GM12801 (cell line): ENCODE measurements around the gene UCMA.

ENCODE experiments used
- CTCF ChIP-seq: IDR thresholded peaks from one replicate; pipeline ENCODE4 v1.5.1; 2011; ENCODE audit warnings: control low read depth; ENCODE audit not compliant: insufficient read length; ENCODE audit errors: extremely low read depth

The UCMA gene

DNA sequence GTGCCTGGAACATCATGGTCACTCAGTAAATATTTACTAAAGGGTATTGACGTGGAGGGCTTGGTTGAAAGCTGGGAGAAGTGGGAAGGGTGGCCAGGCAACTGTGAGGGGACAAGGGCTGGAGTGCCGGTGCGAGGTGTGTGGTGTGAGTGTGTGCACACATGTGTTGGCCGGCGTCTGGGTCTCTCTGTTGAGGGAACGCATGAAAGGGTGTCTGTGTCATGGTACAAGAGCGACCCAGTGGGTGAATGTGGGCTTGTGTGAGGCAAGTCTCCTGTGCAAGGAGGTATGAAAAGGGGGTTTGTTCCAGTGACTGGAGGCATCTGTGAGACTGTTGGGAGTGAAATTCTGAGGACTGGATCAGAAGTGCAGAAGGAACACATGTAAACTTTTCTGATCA lies 29.4 kb upstream of the UCMA start:
- no peak for TF ChIP-seq CTCF

DNA sequence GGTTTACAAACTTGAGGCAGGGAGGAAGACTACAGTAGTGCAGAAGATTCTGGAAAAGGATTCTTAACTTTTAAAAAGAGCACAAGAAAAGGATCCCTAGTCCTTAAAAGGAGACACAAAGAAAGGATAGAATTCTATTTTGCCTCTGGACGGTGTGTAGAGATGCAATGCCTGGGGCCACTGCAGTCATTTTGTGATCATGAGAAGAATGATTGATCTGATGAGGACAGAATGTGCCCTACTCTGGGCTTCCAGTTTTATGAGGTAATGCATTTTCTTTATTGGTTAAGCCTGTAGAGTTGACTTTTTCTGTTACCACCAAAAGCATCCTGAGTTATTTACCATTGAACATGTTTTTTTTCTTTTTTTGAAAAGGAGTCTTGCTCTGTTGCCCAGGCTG lies 28.3 kb upstream of the UCMA start:
- no peak for TF ChIP-seq CTCF

GRCh38 chr10:13257621-13258140 lies 23.5 kb upstream of the UCMA start:
- TF ChIP-seq CTCF, result no peak

GRCh38 chr10:13256627-13257026 lies 22.5 kb upstream of the UCMA start:
- no peak for TF ChIP-seq CTCF

- no peak for TF ChIP-seq CTCF
Observed at GRCh38 chr10:13253726-13254125, 19.6 kb upstream of the UCMA start.

DNA sequence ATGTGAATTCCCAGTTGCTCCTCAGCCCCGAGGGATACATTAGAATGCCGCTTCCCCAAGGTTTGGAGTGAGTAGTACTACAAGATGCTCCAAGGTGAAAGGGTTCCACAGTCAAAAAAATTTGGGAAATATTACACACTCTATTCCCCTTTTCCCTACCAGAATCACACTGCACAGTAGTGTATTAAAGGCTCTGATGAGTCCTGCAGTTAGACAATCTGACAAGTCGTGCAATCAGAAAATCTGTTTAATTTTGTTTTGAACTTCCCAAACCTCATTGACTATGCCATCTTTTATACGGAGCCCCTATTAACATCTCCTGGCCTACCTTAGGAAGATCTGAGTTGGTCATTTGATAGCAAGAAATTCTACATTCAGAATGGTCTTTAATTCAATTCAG lies 13.6 kb upstream of the UCMA start:
- no peak for TF ChIP-seq CTCF

DNA sequence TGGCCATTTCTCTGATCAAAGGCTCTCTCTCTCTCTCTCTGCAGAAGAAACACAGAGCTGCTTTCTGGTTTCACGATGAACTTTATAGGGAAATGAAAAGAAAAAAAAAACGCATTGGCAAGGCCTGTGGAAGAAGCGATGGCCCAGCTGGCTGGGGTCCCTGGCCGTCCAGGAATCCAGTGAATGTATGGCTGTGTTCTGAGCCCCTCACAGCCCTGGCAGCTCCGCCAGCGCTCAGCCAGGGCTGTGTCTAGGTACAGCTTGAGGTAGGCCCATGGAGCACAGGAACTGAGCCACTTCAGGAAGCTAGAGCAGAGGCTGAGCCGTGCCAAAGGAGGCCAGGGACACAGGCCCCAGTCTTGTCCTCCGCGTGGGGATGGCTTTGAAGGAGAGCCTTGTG lies 13.1 kb upstream of the UCMA start:
- TF ChIP-seq CTCF, result no peak

GRCh38 chr10:13241613-13242012 lies 7.4 kb upstream of the UCMA start:
- no peak for TF ChIP-seq CTCF
